Uterus (tissue), 4 donors: ENCODE results near the gene SLCO3A1. TPM values are rescaled to one million over a fixed set of nuclear protein-coding genes. Genes with fewer than 3 reads are reported as not detected.

Experiments used
- DNase-seq, 2 donors: peaks; one replicate each; pipeline ENCODE4 v3.0.0-alpha.2; 2019 to 2020
- H3K27ac ChIP-seq, 2 donors: fragments of 200-600 bp; sonication (generic); 1 replicate in 1 of 2; 2 replicates in 1 of 2; pipeline ENCODE4 v1.5.1; 2016 to 2018
- H3K27me3 ChIP-seq, 2 donors: fragments of 200-600 bp; sonication (generic); one replicate each; pipeline ENCODE4 v1.5.1; 2018 to 2019; ENCODE audit warnings: control low read depth in 1 of 2
- H3K36me3 ChIP-seq, 2 donors: fragments of 200-600 bp; sonication (generic); one replicate each; pipeline ENCODE4 v1.5.1; 2019; ENCODE audit warnings: control low read depth in 1 of 2
- H3K4me1 ChIP-seq, 2 donors: fragments of 200-600 bp; sonication (generic); one replicate each; pipeline ENCODE4 v1.5.1; 2018 to 2019; ENCODE audit warnings: control low read depth in 1 of 2
- H3K4me3 ChIP-seq, 2 donors: fragments of 200-600 bp; sonication (generic); 1 replicate in 1 of 2; 2 replicates in 1 of 2; pipeline ENCODE4 v1.5.1; 2018 to 2019; ENCODE audit warnings: mild to moderate bottlenecking in 1 of 2
- H3K9me3 ChIP-seq, 2 donors: fragments of 200-600 bp; sonication (generic); one replicate each; pipeline ENCODE4 v1.5.1; 2019; ENCODE audit warnings: control low read depth in 1 of 2
- POLR2A ChIP-seq, 2 donors: fragments of 450-650 bp; IDR thresholded peaks; one replicate each; pipeline ENCODE4 v1.6.1; 2016; ENCODE audit warnings: antibody characterized with exemption in 2 of 2, mild to moderate bottlenecking in 1 of 2, moderate library complexity in 1 of 2
- intact Hi-C: fragments of 100-400 bp; cut with DNase I; formaldehyde crosslinking; loops from one replicate; pipeline ENCODE4 v1.15.1; 2023; ENCODE audit warnings: low total_unique reads
- total RNA-seq, 4 donors: library from RNA; depleted of rRNA in 3 of 4; stranded (reverse); fragments of >200 nt in 3 of 4; gene quantifications; one replicate each; pipeline versions ENCODE4 v1.1.0 to v1.2.4, GENCODE V29; 2014 to 2023
- TF ChIP-seq, protein P1 (sequence below), 4 experiments: fragments of 200-600 bp in 2 of 4; fragments of 450-650 bp in 2 of 4; sonication (generic) in 2 of 4; IDR thresholded peaks; one replicate each; pipeline ENCODE4 v1.5.1; 2016 to 2019; ENCODE audit warnings: antibody characterized with exemption in 4 of 4, mild to moderate bottlenecking in 2 of 4, moderate library complexity in 1 of 4
- donor health status: DM: yes; HTN: yes; CAD: no.

Gene SLCO3A1
- total RNA-seq, 4 donors from 2014 or later: 4.4 to 26.1 (median 9.5) TPM

- TF ChIP-seq, protein P1, sequence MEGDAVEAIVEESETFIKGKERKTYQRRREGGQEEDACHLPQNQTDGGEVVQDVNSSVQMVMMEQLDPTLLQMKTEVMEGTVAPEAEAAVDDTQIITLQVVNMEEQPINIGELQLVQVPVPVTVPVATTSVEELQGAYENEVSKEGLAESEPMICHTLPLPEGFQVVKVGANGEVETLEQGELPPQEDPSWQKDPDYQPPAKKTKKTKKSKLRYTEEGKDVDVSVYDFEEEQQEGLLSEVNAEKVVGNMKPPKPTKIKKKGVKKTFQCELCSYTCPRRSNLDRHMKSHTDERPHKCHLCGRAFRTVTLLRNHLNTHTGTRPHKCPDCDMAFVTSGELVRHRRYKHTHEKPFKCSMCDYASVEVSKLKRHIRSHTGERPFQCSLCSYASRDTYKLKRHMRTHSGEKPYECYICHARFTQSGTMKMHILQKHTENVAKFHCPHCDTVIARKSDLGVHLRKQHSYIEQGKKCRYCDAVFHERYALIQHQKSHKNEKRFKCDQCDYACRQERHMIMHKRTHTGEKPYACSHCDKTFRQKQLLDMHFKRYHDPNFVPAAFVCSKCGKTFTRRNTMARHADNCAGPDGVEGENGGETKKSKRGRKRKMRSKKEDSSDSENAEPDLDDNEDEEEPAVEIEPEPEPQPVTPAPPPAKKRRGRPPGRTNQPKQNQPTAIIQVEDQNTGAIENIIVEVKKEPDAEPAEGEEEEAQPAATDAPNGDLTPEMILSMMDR (IDR thresholded peaks at IDR 0.05): no peak
- TF ChIP-seq POLR2A (IDR thresholded peaks at IDR 0.05): no peak
- Histone ChIP-seq H3K27ac (no peak overlapping the region), H3K4me1 (peaks cover 0 to 1% of the 10 kb centered on the region in 2 donors)
Observed at GRCh38 chr15:92009162-92009561, 155.7 kb downstream of the SLCO3A1 start.

DNA sequence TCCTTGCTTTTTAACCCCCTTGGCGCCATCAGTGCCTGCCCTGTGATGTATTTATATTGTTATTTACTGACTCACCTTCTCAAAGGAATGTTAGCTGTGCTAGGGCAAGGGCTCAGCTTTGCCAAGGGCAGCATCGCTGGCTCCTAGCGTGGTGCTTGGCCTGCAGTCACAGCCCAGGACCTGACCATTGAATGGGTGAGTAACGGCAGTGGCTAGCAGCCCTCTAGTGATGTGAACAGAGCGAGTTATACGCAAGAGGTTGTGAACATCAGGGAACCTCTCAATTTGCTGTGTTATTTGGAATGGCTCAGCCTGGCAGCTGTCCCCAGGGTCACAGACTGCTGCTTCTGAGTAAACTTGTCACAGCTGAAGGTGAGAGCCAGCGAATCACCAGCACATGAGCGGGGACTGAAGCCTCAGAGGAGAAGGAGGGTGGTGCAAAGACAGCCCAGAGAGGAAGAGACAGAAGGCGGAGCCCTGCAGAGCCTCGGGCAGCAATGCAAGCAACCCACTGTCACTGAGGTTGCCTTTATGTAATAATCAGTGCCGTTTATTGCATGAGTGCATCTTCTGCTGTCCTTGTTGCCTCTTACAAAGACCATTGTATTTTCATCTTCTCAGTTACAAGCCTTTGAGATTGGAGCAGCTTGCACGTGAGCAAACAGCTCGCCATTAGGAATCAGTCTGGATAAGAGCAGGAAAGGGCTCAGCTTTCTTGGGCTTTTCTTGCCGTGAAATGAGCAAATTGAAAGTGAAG lies 158.3 kb downstream of the SLCO3A1 start:
- Histone ChIP-seq H3K27ac (no peak overlapping the region), H3K9me3 (no peaks in the 10 kb centered on the region)

More at GRCh38 chr15:92009162-92009561, 155.7 kb downstream of the SLCO3A1 start:
- intact Hi-C loops: no loop called here
- no peaks in the 10 kb centered on the region for H3K27me3 ChIP-seq
- H3K9me3 ChIP-seq: no peaks in the 10 kb centered on the region
- no peak for DNase-seq
- H3K4me3 ChIP-seq: no peak overlapping the region
- no peaks in the 10 kb centered on the region for H3K36me3 ChIP-seq

DNA sequence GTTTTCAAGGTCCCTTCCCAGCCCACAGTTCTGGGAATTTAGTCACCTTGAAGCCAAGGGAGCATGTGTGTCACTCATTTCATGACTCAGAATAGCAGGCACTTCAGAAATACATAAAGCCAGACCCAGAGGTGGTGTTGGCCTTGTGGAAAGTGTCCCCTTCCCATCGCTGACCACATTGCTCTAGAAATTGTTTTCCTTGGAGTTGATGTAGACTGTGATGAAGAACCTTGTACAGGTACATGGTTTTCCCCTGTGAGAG lies 158.8 kb downstream of the SLCO3A1 start:
- no peaks in the 10 kb centered on the region for H3K36me3 ChIP-seq
- DNase-seq: no peak
- no peaks in the 10 kb centered on the region for H3K27me3 ChIP-seq
- H3K4me3 ChIP-seq: no peak overlapping the region
- H3K9me3 ChIP-seq: no peaks in the 10 kb centered on the region
- no peak for TF ChIP-seq POLR2A (IDR thresholded peaks at IDR 0.05)
- TF ChIP-seq, protein P1 (IDR thresholded peaks at IDR 0.05): no peak
- H3K27ac ChIP-seq: no peak overlapping the region
- intact Hi-C loops: no loop called here
- H3K4me1 ChIP-seq: peaks cover 0 to 5% of the 10 kb centered on the region in 2 donors

More for the DNA sequence above, 158.3 kb downstream of the SLCO3A1 start:
- H3K4me1 ChIP-seq: peaks cover 0 to 5% of the 10 kb centered on the region in 2 donors
- TF ChIP-seq POLR2A (IDR thresholded peaks at IDR 0.05): no peak
- TF ChIP-seq, protein P1 (IDR thresholded peaks at IDR 0.05): no peak
- no peak overlapping the region for H3K4me3 ChIP-seq
- no peak for DNase-seq
- no peaks in the 10 kb centered on the region for H3K27me3 ChIP-seq
- intact Hi-C loops: no loop called here
- H3K36me3 ChIP-seq: no peaks in the 10 kb centered on the region

DNA sequence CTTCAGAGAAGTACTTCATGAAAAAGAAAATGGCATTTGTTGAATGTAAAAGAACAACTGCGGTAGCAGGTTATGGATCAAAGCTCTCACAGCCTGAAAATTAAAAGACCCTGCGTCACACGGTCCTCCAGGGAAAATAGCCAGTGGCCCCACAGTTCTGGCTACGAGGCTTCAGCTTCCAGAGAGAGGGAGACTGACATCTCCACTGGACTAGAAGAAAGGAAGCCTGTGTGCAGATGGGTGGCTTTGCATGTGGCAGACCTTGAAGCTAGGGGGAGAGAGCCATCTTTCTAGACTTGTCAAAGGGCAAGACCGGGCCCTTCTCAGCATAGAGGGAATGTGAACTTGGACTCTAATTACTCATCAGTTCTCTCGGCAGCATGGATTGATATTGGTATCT lies 159.4 kb downstream of the SLCO3A1 start:
- Histone ChIP-seq H3K4me1 (peaks cover 0 to 5% of the 10 kb centered on the region in 2 donors), H3K9me3 (no peaks in the 10 kb centered on the region), H3K36me3 (no peaks in the 10 kb centered on the region), H3K27me3 (no peaks in the 10 kb centered on the region), H3K27ac (no peak overlapping the region), H3K4me3 (no peak overlapping the region)
- no peak for TF ChIP-seq POLR2A (IDR thresholded peaks at IDR 0.05)
- TF ChIP-seq, protein P1 (IDR thresholded peaks at IDR 0.05): no peak
- intact Hi-C loops: no loop called here
- DNase-seq: no peak

GRCh38 chr15:92014281-92015030 lies 160.9 kb downstream of the SLCO3A1 start:
- DNase-seq: no peak
- no peaks in the 10 kb centered on the region for H3K27me3 ChIP-seq
- H3K9me3 ChIP-seq: no peaks in the 10 kb centered on the region
- no peak overlapping the region for H3K27ac ChIP-seq
- peaks cover 0 to 5% of the 10 kb centered on the region in 2 donors for H3K4me1 ChIP-seq
- no peak overlapping the region for H3K4me3 ChIP-seq
- TF ChIP-seq, protein P1 (IDR thresholded peaks at IDR 0.05): no peak
- TF ChIP-seq POLR2A (IDR thresholded peaks at IDR 0.05): no peak
- intact Hi-C loops: no loop called here
- H3K36me3 ChIP-seq: no peaks in the 10 kb centered on the region
